Omental fat pad (tissue), 4 donors: Measurements from ENCODE around the gene ITIH1. TPM values are rescaled to one million over a fixed set of nuclear protein-coding genes. Genes with fewer than 3 reads are reported as not detected.
A peak's percentile ranks its signal among the peaks of the same experiment; 100 is the strongest.

Experiments
- ATAC-seq: fragments of 150-250 bp; one replicate; pipeline ENCODE4 v1.9.1; 2016; ENCODE audit warnings: mild to moderate bottlenecking, moderate library complexity; ENCODE audit not compliant: low FRiP score
- DNase-seq: peaks from one replicate; pipeline ENCODE4 v3.0.0-alpha.2; 2019; ENCODE audit warnings: low spot score
- total RNA-seq, 4 donors: library from RNA; depleted of rRNA; stranded (reverse); fragments of >200 nt; gene quantifications; one replicate each; pipeline ENCODE4 v1.1.0, GENCODE V29; 2016
- TF ChIP-seq, protein P1 (sequence below), 3 donors: fragments of 450-650 bp; IDR thresholded peaks; one replicate each; pipeline ENCODE4 v1.5.1; 2016 to 2017; ENCODE audit warnings: antibody characterized with exemption in 3 of 3, mild to moderate bottlenecking in 3 of 3, moderate library complexity in 2 of 3

ITIH1 gene
- total RNA-seq, 4 donors from 2014 or later = 0.94 TPM; not detected in 3

DNA sequence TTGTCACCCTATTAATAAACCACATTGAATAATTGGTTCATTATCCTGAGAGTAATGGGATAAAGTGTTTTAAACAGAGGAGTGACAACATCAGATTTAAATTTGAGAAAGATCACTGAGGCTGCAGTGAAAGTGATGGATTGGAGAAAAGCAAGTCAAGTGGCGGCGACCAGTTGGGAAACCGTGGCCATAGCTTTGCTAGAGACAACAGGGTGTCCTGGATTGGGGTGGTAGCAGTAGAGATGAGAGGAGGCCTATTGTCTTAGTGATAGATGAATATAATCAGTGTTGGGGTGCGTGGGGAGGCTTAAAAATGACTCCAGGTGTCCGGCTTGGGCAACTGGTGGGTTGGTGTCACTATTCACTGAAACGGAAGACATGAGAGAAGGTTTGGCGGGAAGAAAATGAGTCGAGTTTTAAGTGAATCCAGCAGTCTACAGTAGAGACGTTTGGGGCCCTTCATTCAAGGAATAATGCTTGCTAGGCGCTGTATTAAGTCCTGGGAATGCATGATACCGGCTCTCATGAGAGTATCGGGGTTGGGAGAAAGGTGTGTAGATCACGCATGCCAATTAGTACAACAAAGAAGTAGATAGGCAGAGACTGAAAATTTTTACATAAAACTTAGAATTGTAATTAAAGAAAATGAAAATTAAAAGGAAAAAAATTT lies 7.5 kb upstream of the ITIH1 start:
- ATAC-seq (no peak), DNase-seq (no peak)
- TF ChIP-seq, protein P1, sequence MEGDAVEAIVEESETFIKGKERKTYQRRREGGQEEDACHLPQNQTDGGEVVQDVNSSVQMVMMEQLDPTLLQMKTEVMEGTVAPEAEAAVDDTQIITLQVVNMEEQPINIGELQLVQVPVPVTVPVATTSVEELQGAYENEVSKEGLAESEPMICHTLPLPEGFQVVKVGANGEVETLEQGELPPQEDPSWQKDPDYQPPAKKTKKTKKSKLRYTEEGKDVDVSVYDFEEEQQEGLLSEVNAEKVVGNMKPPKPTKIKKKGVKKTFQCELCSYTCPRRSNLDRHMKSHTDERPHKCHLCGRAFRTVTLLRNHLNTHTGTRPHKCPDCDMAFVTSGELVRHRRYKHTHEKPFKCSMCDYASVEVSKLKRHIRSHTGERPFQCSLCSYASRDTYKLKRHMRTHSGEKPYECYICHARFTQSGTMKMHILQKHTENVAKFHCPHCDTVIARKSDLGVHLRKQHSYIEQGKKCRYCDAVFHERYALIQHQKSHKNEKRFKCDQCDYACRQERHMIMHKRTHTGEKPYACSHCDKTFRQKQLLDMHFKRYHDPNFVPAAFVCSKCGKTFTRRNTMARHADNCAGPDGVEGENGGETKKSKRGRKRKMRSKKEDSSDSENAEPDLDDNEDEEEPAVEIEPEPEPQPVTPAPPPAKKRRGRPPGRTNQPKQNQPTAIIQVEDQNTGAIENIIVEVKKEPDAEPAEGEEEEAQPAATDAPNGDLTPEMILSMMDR (IDR thresholded peaks at IDR 0.05) = no peak

DNA sequence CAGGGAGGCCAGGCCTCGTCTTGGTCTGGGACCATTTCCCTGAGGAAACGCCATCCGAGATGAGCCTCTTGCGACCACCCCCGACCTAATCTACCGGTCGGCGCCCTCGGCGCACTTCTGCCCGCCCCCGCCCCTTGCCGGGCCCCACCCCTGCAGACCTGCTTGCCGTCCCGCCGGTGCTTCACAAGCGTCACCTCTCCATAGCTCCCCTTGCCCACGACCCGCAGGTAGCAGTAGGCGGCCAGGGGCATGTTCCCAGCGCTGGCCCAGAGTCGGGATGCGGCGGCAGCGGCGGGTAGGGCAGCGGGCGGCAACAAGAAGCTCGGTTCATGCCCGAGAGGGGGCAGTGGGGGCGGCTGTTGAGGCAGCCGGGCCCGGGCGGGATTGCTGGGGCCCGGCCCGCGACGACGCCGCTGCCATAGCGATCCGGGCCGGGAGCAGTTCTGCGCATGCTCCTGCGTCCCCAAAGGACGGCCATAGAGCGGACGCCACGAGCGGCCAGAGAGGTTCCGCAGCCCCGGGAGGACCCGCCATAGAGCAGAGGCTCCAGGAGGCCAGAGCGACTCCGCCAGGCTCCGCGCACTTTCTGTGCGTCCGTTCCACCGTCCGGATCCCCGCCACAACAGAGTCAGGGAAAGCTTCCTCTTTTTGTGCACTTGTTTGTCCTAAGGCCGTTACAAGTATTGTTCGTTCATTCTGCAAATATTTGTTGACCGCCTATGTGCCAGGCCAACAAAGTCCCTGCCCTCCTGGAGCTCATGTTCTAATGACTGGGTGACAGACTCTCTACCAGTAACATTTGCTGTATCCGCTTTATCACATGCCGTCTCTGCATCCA lies 6.7 kb upstream of the ITIH1 start, which contains the start of gene NEK4:
NEK4 (minus strand) TSS at position 445 of the 838 bp plus-strand sequence; CDS start at position 251, 194 bp downstream.
- ATAC-seq (peak; percentile 95), DNase-seq (peak; percentile 52)
- TF ChIP-seq, protein P1 (IDR thresholded peaks at IDR 0.05) = no peak

DNA sequence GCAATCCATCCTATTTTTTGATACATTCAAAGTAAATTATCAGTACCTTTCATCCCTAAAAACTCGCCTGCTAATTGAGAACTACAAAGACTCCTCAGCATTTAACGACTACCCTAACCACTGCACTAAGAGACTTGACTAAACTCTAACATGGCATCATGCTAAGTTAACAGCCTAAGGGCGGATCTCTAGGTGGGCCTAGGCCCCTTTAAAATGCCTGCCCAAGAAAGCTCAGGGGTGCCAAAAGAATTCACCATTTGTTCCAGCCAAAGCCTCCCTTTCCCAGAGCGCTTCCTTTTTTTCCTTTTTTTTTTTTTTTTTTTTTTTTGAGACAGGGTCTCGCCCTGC lies 6.1 kb upstream of the ITIH1 start:
- ATAC-seq = peak; percentile 22
- DNase-seq = no peak
- TF ChIP-seq, protein P1 (IDR thresholded peaks at IDR 0.05) = no peak

DNA sequence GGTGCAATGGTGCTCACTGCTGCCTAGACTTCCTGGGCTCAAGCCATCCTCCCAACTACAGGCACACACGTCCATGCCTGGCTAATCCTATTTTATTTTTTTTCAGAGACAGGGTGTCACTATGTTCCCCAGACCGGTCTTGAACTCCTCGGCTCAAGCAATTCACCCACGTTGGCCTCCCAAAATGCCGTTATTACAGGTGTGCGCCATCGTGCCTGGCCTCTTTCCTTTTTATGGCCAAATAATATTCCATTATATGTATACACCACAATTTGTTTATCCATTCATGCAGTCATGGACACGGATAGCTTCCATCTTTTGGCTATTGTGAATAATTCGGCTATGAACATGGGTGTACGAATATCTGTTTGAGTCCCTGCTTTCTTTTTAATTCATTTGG lies 5.7 kb upstream of the ITIH1 start:
- DNase-seq (no peak), ATAC-seq (no peak)
- TF ChIP-seq, protein P1 (IDR thresholded peaks at IDR 0.05) = no peak

DNA sequence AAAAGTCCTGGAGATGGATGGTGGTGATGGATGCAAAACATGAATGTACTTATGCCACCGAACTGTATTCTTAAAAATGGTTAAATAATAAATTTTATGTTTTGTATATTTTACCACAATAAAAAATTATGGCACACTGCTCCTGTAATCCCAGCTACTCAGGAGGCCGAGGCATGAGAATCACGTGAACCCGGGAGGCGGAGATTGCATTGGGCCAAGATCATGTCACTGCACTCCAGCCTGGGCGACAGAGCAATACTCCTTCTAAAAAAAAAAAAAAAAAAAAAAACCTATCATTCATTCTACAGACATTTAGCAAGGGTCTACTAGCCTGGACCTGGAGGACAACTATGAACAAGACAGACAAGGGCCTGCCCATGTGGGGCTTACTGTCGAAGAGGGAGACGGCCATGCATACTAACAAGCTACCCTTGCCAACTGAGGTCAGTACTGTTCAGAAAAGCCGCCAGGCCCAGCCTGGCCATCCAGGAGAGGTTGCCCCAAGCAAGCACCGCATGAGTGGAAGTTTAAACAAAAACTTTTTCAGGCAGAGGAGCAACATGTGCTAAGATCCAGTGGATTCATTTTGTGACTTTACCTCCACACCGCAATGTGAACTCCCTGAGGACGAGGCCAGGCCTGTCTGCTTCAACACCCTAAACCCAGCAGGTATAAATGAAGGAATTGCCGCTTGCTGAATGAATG lies 3.9 kb upstream of the ITIH1 start:
- TF ChIP-seq, protein P1 (IDR thresholded peaks at IDR 0.05) = no peak
- ATAC-seq = no peak
- DNase-seq = no peak

DNA sequence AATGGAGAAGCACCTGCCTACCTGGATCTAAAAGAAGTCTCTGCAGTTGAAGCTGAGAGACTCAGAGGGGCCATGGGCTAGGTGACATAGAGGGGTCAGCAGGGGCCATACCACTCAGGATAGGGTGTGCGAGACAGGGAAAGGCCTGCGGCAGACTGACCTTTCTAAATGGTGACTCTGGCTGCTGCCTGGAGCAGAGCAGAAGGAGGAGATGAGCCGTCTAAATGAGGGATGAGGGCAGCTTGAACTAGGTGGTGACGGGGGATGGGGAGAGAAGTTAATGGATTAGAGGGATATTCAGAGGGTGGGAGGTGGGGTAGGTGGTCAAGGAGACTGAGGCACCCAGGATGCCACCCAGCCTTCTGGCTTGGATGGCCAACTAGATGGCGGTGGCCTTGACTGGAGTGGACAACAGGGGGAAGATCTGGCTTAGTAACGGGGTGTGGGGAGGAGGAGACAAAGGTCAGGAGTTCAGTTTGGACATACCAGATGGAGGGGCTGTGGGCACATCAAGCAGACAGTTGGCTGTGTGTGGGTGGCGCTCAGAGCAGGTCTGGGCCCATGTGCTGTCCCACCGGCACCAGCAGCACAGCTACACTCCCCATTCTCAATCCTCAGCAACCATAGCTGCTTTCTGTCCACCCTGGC lies 3.2 kb upstream of the ITIH1 start:
- DNase-seq = no peak
- ATAC-seq = no peak
- TF ChIP-seq, protein P1 (IDR thresholded peaks at IDR 0.05) = no peak
